K562 (cell line): ENCODE data around the gene PPOX. TPM values are rescaled to one million over a fixed set of nuclear protein-coding genes. Genes with fewer than 3 reads are reported as not detected.

Experiments used
- CTBP1 ChIP-seq: fragments of 450-650 bp; IDR thresholded peaks from 2 replicates; pipeline ENCODE4 v1.6.1; 2016; ENCODE audit warnings: borderline replicate concordance
- EGR1 ChIP-seq: fragments of 450-650 bp; conservative IDR thresholded peaks from 2 replicates; pipeline ENCODE4 v1.6.1; 2017; ENCODE audit warnings: mild to moderate bottlenecking
- GTF2E2 ChIP-seq: fragments of 200-800 bp; sonication (Bioruptor generic); IDR thresholded peaks from 2 replicates; pipeline ENCODE4 v1.6.1; 2016; ENCODE audit warnings: missing genetic modification characterization, missing compliant biosample characterization
- HDGF ChIP-seq: fragments of 450-650 bp; IDR thresholded peaks from 2 replicates; pipeline ENCODE4 v1.6.1; 2016
- NRF1 ChIP-seq, 2 experiments: fragments of 450-650 bp; IDR thresholded peaks in 1 of 2; conservative IDR thresholded peaks in 1 of 2; 2 replicates each; pipeline ENCODE4 v1.6.1; 2014; ENCODE audit warnings: mild to moderate bottlenecking in 2 of 2
- PRDM10 ChIP-seq: fragments of 450-650 bp; IDR thresholded peaks from 2 replicates; pipeline ENCODE4 v1.6.1; 2018; ENCODE audit not compliant: partially characterized antibody
- RBBP5 ChIP-seq: fragments of 200-600 bp; sonication (generic); IDR thresholded peaks from 2 replicates; pipeline ENCODE4 v1.6.1; 2012; ENCODE audit warnings: borderline replicate concordance, mild to moderate bottlenecking, low read length, control low read depth, inconsistent platforms; ENCODE audit not compliant: insufficient read depth, poor library complexity, severe bottlenecking
- ZNF592 ChIP-seq: fragments of 450-650 bp; IDR thresholded peaks from 2 replicates; pipeline ENCODE4 v1.6.1; 2017; ENCODE audit warnings: antibody characterized with exemption, mild to moderate bottlenecking
- polyA plus RNA-seq, 8 experiments: library from polyadenylated mRNA; depleted of rRNA in 4 of 8; stranded (reverse) in 5 of 8; unstranded in 3 of 8; fragments of >200 nt; fragmentation: Nextera tagmentation in 2 of 8; fragmentation: Illumina TruSeq in 1 of 8; extraction: Ambion mirVana in 2 of 8; extraction: Trizol in 1 of 8; gene quantifications; 2 replicates each; pipeline versions ENCODE4 v1.2.1 to v1.2.3, GENCODE V29; 2011 to 2014; ENCODE audit warnings: inconsistent platforms in 1 of 8, missing spikeins in 1 of 8
- total RNA-seq, 7 experiments: library from RNA; depleted of rRNA in 6 of 7; stranded (reverse); fragments of >200 nt in 6 of 7; fragmentation: Illumina TruSeq in 2 of 7; extraction: Trizol in 2 of 7; gene quantifications; 2 replicates each; pipeline versions ENCODE4 v1.2.1 to v1.2.3, GENCODE V29; 2011 to 2021; ENCODE audit warnings: low replicate concordance in 1 of 7
- TF ChIP-seq, protein P1 (sequence below), 3 experiments: IDR thresholded peaks in 2 of 3; conservative IDR thresholded peaks in 1 of 3; 2 replicates each; pipeline ENCODE4 v1.5.1; 2011 to 2012; ENCODE audit warnings: low read length in 3 of 3, mild to moderate bottlenecking in 3 of 3, control low read depth in 2 of 3, improper control_type of control experiment in 1 of 3, inconsistent platforms in 1 of 3, low read depth in 1 of 3, mixed read lengths in 1 of 3, moderate library complexity in 1 of 3; ENCODE audit not compliant: insufficient read depth in 2 of 3
- TF ChIP-seq, protein P2 (sequence below): fragments of 250-450 bp; sonication (Bioruptor Pico); IDR thresholded peaks from 2 replicates; pipeline ENCODE4 v1.5.0; 2022; ENCODE audit warnings: mild to moderate bottlenecking

Gene PPOX
- total and polyA plus RNA-seq, 9 of the 15 experiments (the other 6 are each of a cell fraction or from before 2014, with no cell fraction given): 17.0 to 57.1 (median 38.9) TPM

- TF ChIP-seq ZNF592: peak; percentile 63
- TF ChIP-seq HDGF: 0 out of 2 replicates have a peak, but pooled peaks have one; percentile 72
- TF ChIP-seq, protein P1, sequence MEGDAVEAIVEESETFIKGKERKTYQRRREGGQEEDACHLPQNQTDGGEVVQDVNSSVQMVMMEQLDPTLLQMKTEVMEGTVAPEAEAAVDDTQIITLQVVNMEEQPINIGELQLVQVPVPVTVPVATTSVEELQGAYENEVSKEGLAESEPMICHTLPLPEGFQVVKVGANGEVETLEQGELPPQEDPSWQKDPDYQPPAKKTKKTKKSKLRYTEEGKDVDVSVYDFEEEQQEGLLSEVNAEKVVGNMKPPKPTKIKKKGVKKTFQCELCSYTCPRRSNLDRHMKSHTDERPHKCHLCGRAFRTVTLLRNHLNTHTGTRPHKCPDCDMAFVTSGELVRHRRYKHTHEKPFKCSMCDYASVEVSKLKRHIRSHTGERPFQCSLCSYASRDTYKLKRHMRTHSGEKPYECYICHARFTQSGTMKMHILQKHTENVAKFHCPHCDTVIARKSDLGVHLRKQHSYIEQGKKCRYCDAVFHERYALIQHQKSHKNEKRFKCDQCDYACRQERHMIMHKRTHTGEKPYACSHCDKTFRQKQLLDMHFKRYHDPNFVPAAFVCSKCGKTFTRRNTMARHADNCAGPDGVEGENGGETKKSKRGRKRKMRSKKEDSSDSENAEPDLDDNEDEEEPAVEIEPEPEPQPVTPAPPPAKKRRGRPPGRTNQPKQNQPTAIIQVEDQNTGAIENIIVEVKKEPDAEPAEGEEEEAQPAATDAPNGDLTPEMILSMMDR (IDR thresholded peaks at IDR 0.05 in 2 of 3, conservative IDR thresholded peaks at IDR 0.05 in 1 of 3; ENCODE audit: insufficient read depth in 2 of 3, low read depth in 1 of 3, low read length in 3 of 3): 0 out of 6 replicates have a peak, but pooled peaks of 1 of the 3 experiments have one; percentile 13
- peak; percentile 10 for TF ChIP-seq CTBP1
- TF ChIP-seq EGR1: 0 out of 2 replicates have a peak, but pooled peaks have one; percentile 19
- TF ChIP-seq, protein P2, sequence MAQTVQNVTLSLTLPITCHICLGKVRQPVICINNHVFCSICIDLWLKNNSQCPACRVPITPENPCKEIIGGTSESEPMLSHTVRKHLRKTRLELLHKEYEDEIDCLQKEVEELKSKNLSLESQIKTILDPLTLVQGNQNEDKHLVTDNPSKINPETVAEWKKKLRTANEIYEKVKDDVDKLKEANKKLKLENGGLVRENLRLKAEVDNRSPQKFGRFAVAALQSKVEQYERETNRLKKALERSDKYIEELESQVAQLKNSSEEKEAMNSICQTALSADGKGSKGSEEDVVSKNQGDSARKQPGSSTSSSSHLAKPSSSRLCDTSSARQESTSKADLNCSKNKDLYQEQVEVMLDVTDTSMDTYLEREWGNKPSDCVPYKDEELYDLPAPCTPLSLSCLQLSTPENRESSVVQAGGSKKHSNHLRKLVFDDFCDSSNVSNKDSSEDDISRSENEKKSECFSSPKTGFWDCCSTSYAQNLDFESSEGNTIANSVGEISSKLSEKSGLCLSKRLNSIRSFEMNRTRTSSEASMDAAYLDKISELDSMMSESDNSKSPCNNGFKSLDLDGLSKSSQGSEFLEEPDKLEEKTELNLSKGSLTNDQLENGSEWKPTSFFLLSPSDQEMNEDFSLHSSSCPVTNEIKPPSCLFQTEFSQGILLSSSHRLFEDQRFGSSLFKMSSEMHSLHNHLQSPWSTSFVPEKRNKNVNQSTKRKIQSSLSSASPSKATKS (CRISPR knock-in tag): no peak
- peak; percentile 24 for TF ChIP-seq RBBP5
- TF ChIP-seq PRDM10: no peak
- peak; percentile 40; the same call in 1 of the 2 replicates for TF ChIP-seq GTF2E2 (tag)
- no peak for TF ChIP-seq NRF1 (conservative IDR thresholded peaks at IDR 0.05 in 1 of 2, IDR thresholded peaks at IDR 0.05 in 1 of 2)
Observed at GRCh38 chr1:161166669-161167548, 683 bp downstream of the PPOX start (continued).
